Prostate gland (tissue), 2 donors: Measurements from ENCODE around the gene GUCD1.

ENCODE experiments used
- CTCF ChIP-seq, 4 experiments: fragments of 200-600 bp in 2 of 4; fragments of 450-650 bp in 2 of 4; sonication (generic) in 2 of 4; IDR thresholded peaks; 1 replicate in 3 of 4; 2 replicates in 1 of 4; pipeline ENCODE4 v1.5.1; 2016 to 2019; ENCODE audit warnings: antibody characterized with exemption in 4 of 4, mild to moderate bottlenecking in 2 of 4, moderate library complexity in 2 of 4
- POLR2AphosphoS5 ChIP-seq: sonication (generic); formaldehyde crosslinking; IDR thresholded peaks from one replicate; pipeline ENCODE4 v1.6.1; 2017; ENCODE audit warnings: antibody characterized with exemption

- no peak for TF ChIP-seq CTCF (IDR thresholded peaks at IDR 0.05)
- no peak for TF ChIP-seq POLR2AphosphoS5
Measured at GRCh38 chr22:24502541-24502940, 52.4 kb downstream of the GUCD1 start.
